A549 (cell line): ENCODE data around the gene CRTC3.

Experiments
- CHD2 ChIP-seq: fragments of 150-350 bp; IDR thresholded peaks from 2 replicates; pipeline ENCODE4 v1.6.1; 2014; ENCODE audit warnings: low read length; ENCODE audit not compliant: partially characterized antibody
- EP300 ChIP-seq, 2 experiments: fragments of >200 bp; sonication (Bioruptor Twin); formaldehyde crosslinking; IDR thresholded peaks; 2 replicates in 1 of 2; 3 replicates in 1 of 2; pipeline ENCODE4 v1.6.1; 2016 to 2017
- HEYL ChIP-seq: fragments of 250-450 bp; sonication (Bioruptor Pico); IDR thresholded peaks from 2 replicates; pipeline ENCODE4 v1.8.0; 2021; ENCODE audit warnings: mild to moderate bottlenecking, moderate library complexity
- JUNB ChIP-seq: fragments of >200 bp; sonication (Bioruptor Twin); formaldehyde crosslinking; IDR thresholded peaks from 2 replicates; pipeline ENCODE4 v1.6.1; 2016
- POLR2A ChIP-seq: IDR thresholded peaks from 2 replicates; pipeline ENCODE4 v1.6.1; 2012; ENCODE audit warnings: mild to moderate bottlenecking, low read length
- RAD21 ChIP-seq, 2 experiments: fragments of >200 bp in 1 of 2; sonication (Bioruptor Twin) in 1 of 2; formaldehyde crosslinking in 1 of 2; IDR thresholded peaks in 1 of 2; conservative IDR thresholded peaks in 1 of 2; 2 replicates in 1 of 2; 3 replicates in 1 of 2; pipeline ENCODE4 v1.6.1; 2012 to 2018; ENCODE audit warnings: inconsistent platforms in 1 of 2
- RFX5 ChIP-seq: fragments of 450-650 bp; IDR thresholded peaks from 2 replicates; pipeline ENCODE4 v1.7.1; 2014; ENCODE audit warnings: antibody characterized with exemption, mild to moderate bottlenecking, moderate library complexity
- TP53 ChIP-seq: fragments of 250-450 bp; sonication (Bioruptor Pico); IDR thresholded peaks from 2 replicates; pipeline ENCODE4 v1.5.0; 2021; ENCODE audit warnings: mild to moderate bottlenecking, moderate library complexity
- ZNF302 ChIP-seq: fragments of 250-450 bp; sonication (Bioruptor Pico); IDR thresholded peaks from 2 replicates; pipeline ENCODE4 v1.9.0; 2021; ENCODE audit warnings: inconsistent platforms, mild to moderate bottlenecking, moderate library complexity
- TF ChIP-seq, protein P1 (sequence below): fragments of >200 bp; sonication (Bioruptor Twin); formaldehyde crosslinking; IDR thresholded peaks from 3 replicates; pipeline ENCODE4 v1.5.1; 2016
- TF ChIP-seq, protein P2 (sequence below): fragments of 200-600 bp; sonication (generic); IDR thresholded peaks from 2 replicates; pipeline ENCODE4 v1.6.1; 2016; ENCODE audit warnings: antibody characterized with exemption, mild to moderate bottlenecking, moderate library complexity
- TF ChIP-seq, protein P3 (sequence below): fragments of >200 bp; sonication (Bioruptor Twin); formaldehyde crosslinking; IDR thresholded peaks from 2 replicates; pipeline ENCODE4 v1.6.1; 2016
- TF ChIP-seq, protein P4 (sequence below): IDR thresholded peaks from 2 replicates; pipeline ENCODE4 v1.6.1; 2012

DNA sequence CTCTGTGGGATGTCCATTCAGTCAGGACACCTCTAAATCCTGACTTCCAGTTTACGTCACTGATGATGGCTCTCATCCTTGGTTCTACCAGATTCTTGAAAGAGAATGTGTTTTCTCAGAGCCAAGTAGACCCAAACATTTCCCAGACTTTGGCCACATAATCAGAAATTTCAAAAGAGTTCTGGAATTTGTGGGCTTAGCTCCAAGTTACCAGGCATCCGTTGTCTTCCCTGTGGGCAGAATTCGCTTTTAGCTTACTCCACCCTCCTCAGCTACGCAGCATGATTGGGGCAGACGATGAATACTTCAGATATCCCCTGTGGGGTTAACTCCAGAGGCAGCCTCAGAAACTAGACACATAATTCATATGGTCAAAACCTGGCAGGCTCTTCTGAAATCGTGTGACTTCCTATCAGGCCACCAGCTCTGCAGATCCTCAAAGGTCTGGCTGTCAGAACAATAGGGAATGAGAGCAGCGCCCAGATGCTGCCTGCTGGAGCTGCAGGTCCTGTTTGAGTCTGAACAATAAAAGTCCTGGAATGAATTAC, 30.6 kb downstream of the CRTC3 start:
- TF ChIP-seq HEYL (CRISPR knock-in tag) (no peak), JUNB (no peak), POLR2A (no peak), RAD21 (conservative IDR thresholded peaks at IDR 0.05 in 1 of 2, IDR thresholded peaks at IDR 0.05 in 1 of 2) (no peak), RFX5 (no peak), TP53 (CRISPR knock-in tag) (no peak), EP300 (IDR thresholded peaks at IDR 0.05) (no peak), CHD2 (no peak), ZNF302 (no peak)
- TF ChIP-seq, protein P1, sequence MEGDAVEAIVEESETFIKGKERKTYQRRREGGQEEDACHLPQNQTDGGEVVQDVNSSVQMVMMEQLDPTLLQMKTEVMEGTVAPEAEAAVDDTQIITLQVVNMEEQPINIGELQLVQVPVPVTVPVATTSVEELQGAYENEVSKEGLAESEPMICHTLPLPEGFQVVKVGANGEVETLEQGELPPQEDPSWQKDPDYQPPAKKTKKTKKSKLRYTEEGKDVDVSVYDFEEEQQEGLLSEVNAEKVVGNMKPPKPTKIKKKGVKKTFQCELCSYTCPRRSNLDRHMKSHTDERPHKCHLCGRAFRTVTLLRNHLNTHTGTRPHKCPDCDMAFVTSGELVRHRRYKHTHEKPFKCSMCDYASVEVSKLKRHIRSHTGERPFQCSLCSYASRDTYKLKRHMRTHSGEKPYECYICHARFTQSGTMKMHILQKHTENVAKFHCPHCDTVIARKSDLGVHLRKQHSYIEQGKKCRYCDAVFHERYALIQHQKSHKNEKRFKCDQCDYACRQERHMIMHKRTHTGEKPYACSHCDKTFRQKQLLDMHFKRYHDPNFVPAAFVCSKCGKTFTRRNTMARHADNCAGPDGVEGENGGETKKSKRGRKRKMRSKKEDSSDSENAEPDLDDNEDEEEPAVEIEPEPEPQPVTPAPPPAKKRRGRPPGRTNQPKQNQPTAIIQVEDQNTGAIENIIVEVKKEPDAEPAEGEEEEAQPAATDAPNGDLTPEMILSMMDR = no peak
- TF ChIP-seq, protein P2, sequence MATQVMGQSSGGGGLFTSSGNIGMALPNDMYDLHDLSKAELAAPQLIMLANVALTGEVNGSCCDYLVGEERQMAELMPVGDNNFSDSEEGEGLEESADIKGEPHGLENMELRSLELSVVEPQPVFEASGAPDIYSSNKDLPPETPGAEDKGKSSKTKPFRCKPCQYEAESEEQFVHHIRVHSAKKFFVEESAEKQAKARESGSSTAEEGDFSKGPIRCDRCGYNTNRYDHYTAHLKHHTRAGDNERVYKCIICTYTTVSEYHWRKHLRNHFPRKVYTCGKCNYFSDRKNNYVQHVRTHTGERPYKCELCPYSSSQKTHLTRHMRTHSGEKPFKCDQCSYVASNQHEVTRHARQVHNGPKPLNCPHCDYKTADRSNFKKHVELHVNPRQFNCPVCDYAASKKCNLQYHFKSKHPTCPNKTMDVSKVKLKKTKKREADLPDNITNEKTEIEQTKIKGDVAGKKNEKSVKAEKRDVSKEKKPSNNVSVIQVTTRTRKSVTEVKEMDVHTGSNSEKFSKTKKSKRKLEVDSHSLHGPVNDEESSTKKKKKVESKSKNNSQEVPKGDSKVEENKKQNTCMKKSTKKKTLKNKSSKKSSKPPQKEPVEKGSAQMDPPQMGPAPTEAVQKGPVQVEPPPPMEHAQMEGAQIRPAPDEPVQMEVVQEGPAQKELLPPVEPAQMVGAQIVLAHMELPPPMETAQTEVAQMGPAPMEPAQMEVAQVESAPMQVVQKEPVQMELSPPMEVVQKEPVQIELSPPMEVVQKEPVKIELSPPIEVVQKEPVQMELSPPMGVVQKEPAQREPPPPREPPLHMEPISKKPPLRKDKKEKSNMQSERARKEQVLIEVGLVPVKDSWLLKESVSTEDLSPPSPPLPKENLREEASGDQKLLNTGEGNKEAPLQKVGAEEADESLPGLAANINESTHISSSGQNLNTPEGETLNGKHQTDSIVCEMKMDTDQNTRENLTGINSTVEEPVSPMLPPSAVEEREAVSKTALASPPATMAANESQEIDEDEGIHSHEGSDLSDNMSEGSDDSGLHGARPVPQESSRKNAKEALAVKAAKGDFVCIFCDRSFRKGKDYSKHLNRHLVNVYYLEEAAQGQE = no peak
- TF ChIP-seq, protein P3, sequence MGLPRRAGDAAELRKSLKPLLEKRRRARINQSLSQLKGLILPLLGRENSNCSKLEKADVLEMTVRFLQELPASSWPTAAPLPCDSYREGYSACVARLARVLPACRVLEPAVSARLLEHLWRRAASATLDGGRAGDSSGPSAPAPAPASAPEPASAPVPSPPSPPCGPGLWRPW = no peak
- TF ChIP-seq, protein P4, sequence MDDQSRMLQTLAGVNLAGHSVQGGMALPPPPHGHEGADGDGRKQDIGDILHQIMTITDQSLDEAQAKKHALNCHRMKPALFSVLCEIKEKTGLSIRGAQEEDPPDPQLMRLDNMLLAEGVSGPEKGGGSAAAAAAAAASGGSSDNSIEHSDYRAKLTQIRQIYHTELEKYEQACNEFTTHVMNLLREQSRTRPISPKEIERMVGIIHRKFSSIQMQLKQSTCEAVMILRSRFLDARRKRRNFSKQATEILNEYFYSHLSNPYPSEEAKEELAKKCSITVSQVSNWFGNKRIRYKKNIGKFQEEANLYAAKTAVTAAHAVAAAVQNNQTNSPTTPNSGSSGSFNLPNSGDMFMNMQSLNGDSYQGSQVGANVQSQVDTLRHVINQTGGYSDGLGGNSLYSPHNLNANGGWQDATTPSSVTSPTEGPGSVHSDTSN = no peak
